GM19324 (cell line): Measurements from ENCODE around the gene AIPL1.

Experiments
- ATAC-seq: cut with Tn5 transposase; IDR thresholded peaks from one replicate; pipeline ENCODE4 v1.9.1; 2021; ENCODE audit warnings: mild to moderate bottlenecking, moderate library complexity; ENCODE audit not compliant: unreplicated experiment, low FRiP score

AIPL1 gene

GRCh38 chr17:6380915-6381438 lies 53.9 kb downstream of the AIPL1 start:
- no peak for ATAC-seq

GRCh38 chr17:6377906-6378305 lies 57.0 kb downstream of the AIPL1 start:
- ATAC-seq = no peak

GRCh38 chr17:6376931-6377361 lies 58.0 kb downstream of the AIPL1 start:
- ATAC-seq = no peak

GRCh38 chr17:6374761-6375312 lies 60.1 kb downstream of the AIPL1 start:
- ATAC-seq = no peak

GRCh38 chr17:6374271-6374691 lies 60.6 kb downstream of the AIPL1 start:
- no peak for ATAC-seq
